HFFc6 (cell line): Measurements from ENCODE around the gene CADPS2. TPM values are rescaled to one million over a fixed set of nuclear protein-coding genes. Genes with fewer than 3 reads are reported as not detected.

ENCODE experiments used
- DNase-seq: peaks from one replicate; pipeline ENCODE4 v3.0.0-alpha.2; 2018
- H3K27ac Mint-ChIP-seq: 2 replicates; pipeline ENCODE4 v1.8.0; 2020; ENCODE audit warnings: mild to moderate bottlenecking, mixed read lengths
- H3K27me3 Mint-ChIP-seq: 2 replicates; pipeline ENCODE4 v1.8.0; 2021; ENCODE audit warnings: mild to moderate bottlenecking, moderate library complexity, mixed read lengths; ENCODE audit not compliant: insufficient read depth
- H3K36me3 Mint-ChIP-seq: 2 replicates; pipeline ENCODE4 v1.8.0; 2021; ENCODE audit warnings: low read depth, mixed read lengths
- H3K4me1 Mint-ChIP-seq: 2 replicates; pipeline ENCODE4 v1.8.0; 2020; ENCODE audit warnings: low read depth, mixed read lengths
- H3K4me3 Mint-ChIP-seq: 2 replicates; pipeline ENCODE4 v1.8.0; 2020; ENCODE audit warnings: mild to moderate bottlenecking, moderate library complexity, mixed read lengths
- H3K9me3 Mint-ChIP-seq: 2 replicates; pipeline ENCODE4 v1.8.0; 2020; ENCODE audit warnings: mild to moderate bottlenecking, mixed read lengths
- CTCF ChIP-seq: fragments of 200-600 bp; sonication (generic); IDR thresholded peaks from 2 replicates; pipeline ENCODE4 v1.5.0; 2021; ENCODE audit warnings: antibody characterized with exemption, mild to moderate bottlenecking
- total RNA-seq, 6 experiments: library from RNA; stranded (reverse); fragmentation: NEBNext Ultra II Directional; extraction: Animal tissue kit (Norgen Biotek cat#: 25700); gene quantifications; 2 replicates in 1 of 6; 3 replicates in 5 of 6; pipeline ENCODE4 v1.2.3, GENCODE V29; 2021

CADPS2 gene
- total RNA-seq, 6 experiments from 2014 or later, result not detected

DNA sequence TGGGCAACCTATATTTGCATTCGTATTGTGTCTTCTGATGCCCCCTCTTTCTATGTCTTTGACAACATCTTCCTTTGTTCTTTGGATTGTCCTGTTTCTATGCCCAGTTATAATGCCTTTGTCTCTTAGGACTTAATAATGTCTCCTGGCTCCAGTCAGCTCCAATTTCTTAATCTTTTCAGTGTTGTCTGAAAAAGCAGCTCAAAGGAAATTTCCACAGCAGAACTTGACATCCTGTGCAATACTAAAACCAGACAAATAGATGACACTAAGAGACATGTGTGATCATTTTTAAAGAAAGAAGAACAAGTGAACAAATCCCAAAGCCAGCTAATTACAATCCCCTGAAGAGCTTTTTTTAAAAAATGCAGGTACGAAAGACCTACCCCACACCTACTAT is 135.9 kb downstream of the CADPS2 start:
- Mint-ChIP-seq H3K4me3 (no peak overlapping the region), H3K4me1 (no peaks in the 10 kb centered on the region), H3K27ac (no peak overlapping the region), H3K27me3 (no peaks in the 10 kb centered on the region), H3K9me3 (peaks cover 25% of the 10 kb centered on the region), H3K36me3 (no peaks in the 10 kb centered on the region; the same call in 1 of the 2 replicates)
- no peak for DNase-seq
- no peak for TF ChIP-seq CTCF

DNA sequence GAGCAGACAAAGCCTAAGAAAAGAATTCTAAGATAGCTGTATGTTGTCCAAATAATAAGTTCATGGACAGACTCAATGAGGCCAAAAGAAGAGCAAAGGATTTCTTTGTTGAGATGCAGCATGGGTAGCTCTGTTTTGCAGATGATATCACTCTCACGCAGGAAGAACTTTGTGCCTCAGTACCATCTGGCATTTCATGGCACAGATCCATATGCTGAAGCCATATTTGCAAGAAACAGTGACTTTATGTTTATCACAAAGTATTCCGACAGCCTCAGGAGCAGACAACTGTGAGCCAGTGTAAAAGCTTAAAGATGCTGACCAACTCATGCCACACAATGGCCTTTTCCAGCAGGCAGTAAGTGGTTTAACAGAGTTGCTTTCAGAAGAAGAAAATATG is 138.1 kb downstream of the CADPS2 start:
- Mint-ChIP-seq H3K36me3 (no peaks in the 10 kb centered on the region; the same call in 1 of the 2 replicates), H3K4me3 (no peak overlapping the region), H3K9me3 (peaks cover 38% of the 10 kb centered on the region), H3K27me3 (no peaks in the 10 kb centered on the region), H3K27ac (no peak overlapping the region), H3K4me1 (no peaks in the 10 kb centered on the region)
- TF ChIP-seq CTCF, result no peak
- no peak for DNase-seq

- H3K27ac Mint-ChIP-seq, result no peak overlapping the region
- no peak for TF ChIP-seq CTCF
- no peak overlapping the region for H3K4me3 Mint-ChIP-seq
- no peaks in the 10 kb centered on the region; the same call in 1 of the 2 replicates for H3K36me3 Mint-ChIP-seq
- no peak for DNase-seq
- no peaks in the 10 kb centered on the region for H3K4me1 Mint-ChIP-seq
- peaks cover 39% of the 10 kb centered on the region for H3K9me3 Mint-ChIP-seq
- no peaks in the 10 kb centered on the region for H3K27me3 Mint-ChIP-seq
These were observed 139.3 kb downstream of the CADPS2 start for GRCh38 chr7:122746948-122747347.

GRCh38 chr7:122743211-122743610 is 143.0 kb downstream of the CADPS2 start:
- Mint-ChIP-seq H3K4me1 (no peaks in the 10 kb centered on the region), H3K36me3 (no peaks in the 10 kb centered on the region; the same call in 1 of the 2 replicates), H3K27ac (no peak overlapping the region), H3K27me3 (no peaks in the 10 kb centered on the region), H3K4me3 (no peak overlapping the region), H3K9me3 (peaks cover 40% of the 10 kb centered on the region)
- no peak for DNase-seq
- no peak for TF ChIP-seq CTCF

DNA sequence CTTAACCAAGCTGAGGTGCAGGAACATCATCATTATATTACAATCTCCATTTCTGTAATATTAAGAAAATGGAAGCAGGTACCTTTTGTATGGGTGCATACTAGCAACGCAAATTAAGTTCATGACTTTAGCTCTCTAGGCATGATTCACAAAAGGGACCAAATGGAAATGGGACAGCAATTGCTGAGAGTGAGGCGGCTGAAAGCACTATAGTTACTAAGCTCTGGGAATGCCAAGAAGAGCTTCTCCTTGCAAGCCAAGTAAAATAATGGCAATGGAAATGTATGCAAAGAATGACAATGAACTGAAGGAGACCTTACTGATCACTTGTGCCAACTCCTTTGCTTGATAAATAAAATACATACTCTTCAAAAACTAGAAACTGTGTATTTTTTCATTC is 147.3 kb downstream of the CADPS2 start:
- H3K27ac Mint-ChIP-seq, result no peak overlapping the region
- no peaks in the 10 kb centered on the region for H3K4me1 Mint-ChIP-seq
- TF ChIP-seq CTCF, result no peak
- H3K4me3 Mint-ChIP-seq, result no peak overlapping the region
- peaks cover 32% of the 10 kb centered on the region for H3K9me3 Mint-ChIP-seq
- H3K36me3 Mint-ChIP-seq, result no peaks in the 10 kb centered on the region; the same call in 1 of the 2 replicates
- no peak for DNase-seq
- no peaks in the 10 kb centered on the region for H3K27me3 Mint-ChIP-seq

GRCh38 chr7:122736183-122736582 is 150.1 kb downstream of the CADPS2 start:
- Mint-ChIP-seq H3K4me1 (no peaks in the 10 kb centered on the region), H3K36me3 (no peaks in the 10 kb centered on the region; the same call in 1 of the 2 replicates), H3K4me3 (no peak overlapping the region), H3K9me3 (peaks cover 31% of the 10 kb centered on the region), H3K27ac (no peak overlapping the region), H3K27me3 (no peaks in the 10 kb centered on the region)
- TF ChIP-seq CTCF, result no peak
- DNase-seq, result no peak
